ENCODE data around the gene ABCA4.

Gene ABCA4

GRCh38 chr1:94098585-94099111 lies 22.3 kb downstream of the ABCA4 start:
- Histone ChIP-seq H3K4me3 (ENCODE audit: low read depth in 1 of 2, low read length in 2 of 2) (no peak overlapping the region), H3K27me3 (ENCODE audit: insufficient read depth, low read length, poor library complexity) (no peaks in the 10 kb centered on the region), H3K4me2 (ENCODE audit: insufficient read depth, low read length) (no peak overlapping the region), H3K27ac (ENCODE audit: low read length) (no peak overlapping the region), H3K4me1 (ENCODE audit: insufficient read depth, low read length) (peaks cover 18% of the 10 kb centered on the region), H3K79me2 (ENCODE audit: insufficient read depth, low read length) (no peaks in the 10 kb centered on the region), H4K20me1 (ENCODE audit: insufficient read depth, low read length) (no peaks in the 10 kb centered on the region), H3K9ac (ENCODE audit: low read depth, low read length) (no peak overlapping the region), H2AFZ (ENCODE audit: low read depth, low read length) (no peak overlapping the region), H3K9me3 (ENCODE audit: insufficient read depth, low read length, severe bottlenecking) (no peaks in the 10 kb centered on the region), H3K36me3 (ENCODE audit: insufficient read depth, low read length) (no peaks in the 10 kb centered on the region)
- TF ChIP-seq EZH2 (IDR thresholded peaks at IDR 0.05; ENCODE audit: borderline replicate concordance, low read depth, low read length, severe bottlenecking) = no peak
- no peak for TF ChIP-seq CTCF (IDR thresholded peaks at IDR 0.05; ENCODE audit: borderline replicate concordance, extremely low read depth, low read length, poor library complexity, severe bottlenecking)
- no peak for DNase-seq
- ATAC-seq (ENCODE audit: insufficient read depth, low read depth) = no peak

GRCh38 chr1:94096797-94097549 lies 24.0 kb downstream of the ABCA4 start:
- no peak for TF ChIP-seq CTCF (IDR thresholded peaks at IDR 0.05; ENCODE audit: borderline replicate concordance, extremely low read depth, low read length, poor library complexity, severe bottlenecking)
- TF ChIP-seq EZH2 (IDR thresholded peaks at IDR 0.05; ENCODE audit: borderline replicate concordance, low read depth, low read length, severe bottlenecking) = no peak
- Histone ChIP-seq H3K9ac (ENCODE audit: low read depth, low read length) (no peak overlapping the region), H3K4me2 (ENCODE audit: insufficient read depth, low read length) (no peak overlapping the region), H3K27me3 (ENCODE audit: insufficient read depth, low read length, poor library complexity) (no peaks in the 10 kb centered on the region), H4K20me1 (ENCODE audit: insufficient read depth, low read length) (no peaks in the 10 kb centered on the region), H3K9me3 (ENCODE audit: insufficient read depth, low read length, severe bottlenecking) (no peaks in the 10 kb centered on the region), H3K27ac (ENCODE audit: low read length) (no peak overlapping the region), H3K79me2 (ENCODE audit: insufficient read depth, low read length) (no peaks in the 10 kb centered on the region), H2AFZ (ENCODE audit: low read depth, low read length) (no peak overlapping the region), H3K36me3 (ENCODE audit: insufficient read depth, low read length) (no peaks in the 10 kb centered on the region), H3K4me1 (ENCODE audit: insufficient read depth, low read length) (peaks cover 34% of the 10 kb centered on the region), H3K4me3 (ENCODE audit: low read depth in 1 of 2, low read length in 2 of 2) (no peak overlapping the region)
- ATAC-seq (ENCODE audit: insufficient read depth, low read depth) (no peak), DNase-seq (no peak)

- no peak overlapping the region for H3K4me2 ChIP-seq (ENCODE audit: insufficient read depth, low read length)
- H2AFZ ChIP-seq (ENCODE audit: low read depth, low read length) = no peak overlapping the region
- H3K27me3 ChIP-seq (ENCODE audit: insufficient read depth, low read length, poor library complexity) = no peaks in the 10 kb centered on the region
- TF ChIP-seq CTCF (IDR thresholded peaks at IDR 0.05; ENCODE audit: borderline replicate concordance, extremely low read depth, low read length, poor library complexity, severe bottlenecking) (no peak), EZH2 (IDR thresholded peaks at IDR 0.05; ENCODE audit: borderline replicate concordance, low read depth, low read length, severe bottlenecking) (no peak)
- no peak overlapping the region for H3K9ac ChIP-seq (ENCODE audit: low read depth, low read length)
- H4K20me1 ChIP-seq (ENCODE audit: insufficient read depth, low read length) = no peaks in the 10 kb centered on the region
- H3K9me3 ChIP-seq (ENCODE audit: insufficient read depth, low read length, severe bottlenecking) = no peaks in the 10 kb centered on the region
- no peak for DNase-seq
- no peak overlapping the region for H3K4me3 ChIP-seq (ENCODE audit: low read depth in 1 of 2, low read length in 2 of 2)
- no peak overlapping the region for H3K27ac ChIP-seq (ENCODE audit: low read length)
- H3K36me3 ChIP-seq (ENCODE audit: insufficient read depth, low read length) = no peaks in the 10 kb centered on the region
- no peak for ATAC-seq (ENCODE audit: insufficient read depth, low read depth)
- peaks cover 45% of the 10 kb centered on the region for H3K4me1 ChIP-seq (ENCODE audit: insufficient read depth, low read length)
- no peaks in the 10 kb centered on the region for H3K79me2 ChIP-seq (ENCODE audit: insufficient read depth, low read length)
Measured at GRCh38 chr1:94095744-94096469, 25.0 kb downstream of the ABCA4 start.

Measured in DND-41 (cell line).